ENCODE results near the gene SCAI. TPM values are rescaled to one million over a fixed set of nuclear protein-coding genes. Genes with fewer than 3 reads are reported as not detected.
A peak's percentile ranks its signal among the peaks of the same experiment; 100 is the strongest.

SCAI gene
- total and polyA plus RNA-seq, 2 of the 4 experiments (the other 2 are of a cell fraction) = 3.6 to 14.5 TPM

GRCh38 chr9:125074976-125075375, 68.4 kb downstream of the SCAI start:
- DNase-seq (peak; percentile 75), ATAC-seq (ENCODE audit: low read depth) (peak; percentile 91)
- H3K4ac ChIP-seq (ENCODE audit: low read depth, low read length) = no peak overlapping the region
- H2BK20ac ChIP-seq (ENCODE audit: low read depth, low read length) = no peak overlapping the region
- no peak overlapping the region for H3K9ac ChIP-seq (ENCODE audit: low read depth, low read length)
- no peak overlapping the region for H3K27ac ChIP-seq (ENCODE audit: insufficient read depth, low read length)
- ChIA-PET CTCF (no interaction called here), POLR2A (ENCODE audit: unreplicated experiment) (interaction anchor here (0.7 kb wide), 1 partner anchor 1895 kb away, joined by 3 read pairs; no protein-coding TSS in a partner anchor)
- H3K18ac ChIP-seq (ENCODE audit: low read depth, low read length) = no peak overlapping the region
- no CpG with 5 or more reads among the region's 2 CpGs for WGBS, 2 experiments (ENCODE audit: extremely low coverage in 2 of 2, insufficient read length in 1 of 2)
- no peaks in the 10 kb centered on the region for H3K9me1 ChIP-seq (ENCODE audit: insufficient read depth, low read length)
- H2AK5ac ChIP-seq (ENCODE audit: low read depth, low read length) = no peak overlapping the region
- peak overlapping the region; percentile 52 for H2BK5ac ChIP-seq (ENCODE audit: low read depth, low read length, poor library complexity, severe bottlenecking)
- BruUV-seq (replicated peaks) = no TSS peak
- peaks cover 7% of the 10 kb centered on the region; the same call in 1 of the 2 replicates for H3K4me1 ChIP-seq (ENCODE audit: control insufficient read depth, insufficient read depth, low read length)
- dilution Hi-C loops (cut with HindIII; ENCODE audit: low sequenced_read_pairs, unreplicated experiment) = no loop called here
- in situ Hi-C loops (cut with MboI; ENCODE audit: low sequenced_read_pairs) = no loop called here
- intact Hi-C loops (cut with micrococcal nuclease) = no loop called here
- TF ChIP-seq FOS (IDR thresholded peaks at IDR 0.05; ENCODE audit: low read depth, low read length) (no peak), SMC3 (IDR thresholded peaks at IDR 0.05; ENCODE audit: low read depth, low read length) (no peak), MAFK (IDR thresholded peaks at IDR 0.05; ENCODE audit: low read depth, low read length) (no peak), RAD21 (IDR thresholded peaks at IDR 0.05; ENCODE audit: low read length) (no peak), BHLHE40 (IDR thresholded peaks at IDR 0.05; ENCODE audit: low read depth, low read length) (no peak), RCOR1 (IDR thresholded peaks at IDR 0.05; ENCODE audit: insufficient replicate concordance, low read length) (no peak), CTCF (conservative IDR thresholded peaks at IDR 0.05; ENCODE audit: low read depth, low read length) (no peak), NFE2L2 (IDR thresholded peaks at IDR 0.05; ENCODE audit: low read depth, low read length) (no peak), MAZ (IDR thresholded peaks at IDR 0.05; ENCODE audit: borderline replicate concordance, low read depth, low read length) (no peak), RFX5 (IDR thresholded peaks at IDR 0.05; ENCODE audit: low read depth, low read length) (no peak), MXI1 (IDR thresholded peaks at IDR 0.05; ENCODE audit: borderline replicate concordance, low read depth, low read length) (no peak), POLR2A (IDR thresholded peaks at IDR 0.05; ENCODE audit: low read depth, low read length) (no peak), CEBPB (IDR thresholded peaks at IDR 0.05; ENCODE audit: low read depth, low read length) (no peak), CHD1 (IDR thresholded peaks at IDR 0.05; ENCODE audit: low read depth, low read length) (no peak)
- TF ChIP-seq, protein P1, sequence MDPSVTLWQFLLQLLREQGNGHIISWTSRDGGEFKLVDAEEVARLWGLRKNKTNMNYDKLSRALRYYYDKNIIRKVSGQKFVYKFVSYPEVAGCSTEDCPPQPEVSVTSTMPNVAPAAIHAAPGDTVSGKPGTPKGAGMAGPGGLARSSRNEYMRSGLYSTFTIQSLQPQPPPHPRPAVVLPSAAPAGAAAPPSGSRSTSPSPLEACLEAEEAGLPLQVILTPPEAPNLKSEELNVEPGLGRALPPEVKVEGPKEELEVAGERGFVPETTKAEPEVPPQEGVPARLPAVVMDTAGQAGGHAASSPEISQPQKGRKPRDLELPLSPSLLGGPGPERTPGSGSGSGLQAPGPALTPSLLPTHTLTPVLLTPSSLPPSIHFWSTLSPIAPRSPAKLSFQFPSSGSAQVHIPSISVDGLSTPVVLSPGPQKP (IDR thresholded peaks at IDR 0.05; ENCODE audit: borderline replicate concordance, low read depth, low read length) = no peak
- TF ChIP-seq, protein P2, sequence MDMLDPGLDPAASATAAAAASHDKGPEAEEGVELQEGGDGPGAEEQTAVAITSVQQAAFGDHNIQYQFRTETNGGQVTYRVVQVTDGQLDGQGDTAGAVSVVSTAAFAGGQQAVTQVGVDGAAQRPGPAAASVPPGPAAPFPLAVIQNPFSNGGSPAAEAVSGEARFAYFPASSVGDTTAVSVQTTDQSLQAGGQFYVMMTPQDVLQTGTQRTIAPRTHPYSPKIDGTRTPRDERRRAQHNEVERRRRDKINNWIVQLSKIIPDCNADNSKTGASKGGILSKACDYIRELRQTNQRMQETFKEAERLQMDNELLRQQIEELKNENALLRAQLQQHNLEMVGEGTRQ (IDR thresholded peaks at IDR 0.05; ENCODE audit: low read depth, low read length) = no peak
- no peak overlapping the region for H2AK9ac ChIP-seq (replicated peaks; ENCODE audit: low read depth, low read length, poor library complexity)
- no peaks in the 10 kb centered on the region for H4K20me1 ChIP-seq (ENCODE audit: insufficient read depth, low read length)
- no peak overlapping the region for H2AFZ ChIP-seq (replicated peaks; ENCODE audit: low read length, poor library complexity)
- peaks cover 4 to 8% of the 10 kb centered on the region in 2 experiments; a peak in 2 of 4 replicates for H3K79me1 ChIP-seq (ENCODE audit: low read depth in 1 of 2, low read length in 2 of 2)
- no peaks in the 10 kb centered on the region for H3K36me3 ChIP-seq (ENCODE audit: control insufficient read depth, insufficient read depth, low read length)
- no peak overlapping the region for H2BK120ac ChIP-seq (ENCODE audit: low read depth, low read length)
- H2BK15ac ChIP-seq (ENCODE audit: low read depth, low read length) = no peak overlapping the region
- no peaks in the 10 kb centered on the region for H3K27me3 ChIP-seq (ENCODE audit: control insufficient read depth, insufficient read depth, low read length)
- no peak overlapping the region for H4K5ac ChIP-seq (ENCODE audit: low read depth, low read length)
- no peak overlapping the region for H3K4me3 ChIP-seq (ENCODE audit: insufficient read depth, low read depth, low read length)
- H4K8ac ChIP-seq (ENCODE audit: low read depth in 2 of 2, low read length in 2 of 2) = no peak overlapping the region
- H3K56ac ChIP-seq (ENCODE audit: extremely low read depth, insufficient read depth, low read length) = no peak overlapping the region
- peak overlapping the region; percentile 44; the same call in 1 of the 2 replicates for H3K4me2 ChIP-seq (ENCODE audit: low read depth, low read length)
- H3K14ac ChIP-seq (replicated peaks; ENCODE audit: low read depth, low read length) = no peak overlapping the region
- no peaks in the 10 kb centered on the region for H3K9me3 ChIP-seq (ENCODE audit: control insufficient read depth, insufficient read depth, low read length)
- H3K23ac ChIP-seq (ENCODE audit: low read depth, low read length) = no peak overlapping the region
- H4K91ac ChIP-seq (ENCODE audit: insufficient read depth, low read depth, low read length) = no peak overlapping the region
